H1 (cell line): Measurements from ENCODE around the gene SOX8.

Experiments used
- BCL11A ChIP-seq, 2 experiments: IDR thresholded peaks; one replicate each; pipeline ENCODE4 v1.6.1; 2011; ENCODE audit warnings: low read depth in 2 of 2, low read length in 2 of 2, mild to moderate bottlenecking in 2 of 2
- CBX8 ChIP-seq: fragments of 300-800, 300-1000 bp; sonication (generic); IDR thresholded peaks from 2 replicates; pipeline ENCODE4 v1.7.1; 2016; ENCODE audit warnings: low read depth, low read length, borderline replicate concordance
- CEBPB ChIP-seq: IDR thresholded peaks from 2 replicates; pipeline ENCODE4 v1.6.1; 2012; ENCODE audit warnings: low read depth, low read length
- CREB1 ChIP-seq: IDR thresholded peaks from 2 replicates; pipeline ENCODE4 v1.6.1; 2012; ENCODE audit warnings: inconsistent platforms
- EGR1 ChIP-seq: IDR thresholded peaks from 2 replicates; pipeline ENCODE4 v1.6.1; 2011; ENCODE audit warnings: low read depth, low read length, borderline replicate concordance
- EZH2 ChIP-seq: fragments of 200-600 bp; sonication (generic); IDR thresholded peaks from 2 replicates; pipeline ENCODE4 v1.7.1; 2012; ENCODE audit warnings: low read depth, mild to moderate bottlenecking, moderate library complexity, low read length, inconsistent platforms; ENCODE audit not compliant: severe bottlenecking
- GABPA ChIP-seq: IDR thresholded peaks from 2 replicates; pipeline ENCODE4 v1.6.1; 2011; ENCODE audit warnings: mild to moderate bottlenecking, low read length, moderate library complexity, borderline replicate concordance; ENCODE audit not compliant: insufficient read depth
- JUN ChIP-seq: IDR thresholded peaks from 2 replicates; pipeline ENCODE4 v1.6.1; 2011; ENCODE audit warnings: low read depth, mild to moderate bottlenecking, improper control_type of control experiment, low read length
- MAFK ChIP-seq: IDR thresholded peaks from 2 replicates; pipeline ENCODE4 v1.6.1; 2012; ENCODE audit warnings: low read depth, mild to moderate bottlenecking, improper control_type of control experiment, low read length
- POLR2A ChIP-seq, 2 experiments: IDR thresholded peaks; 1 replicate in 1 of 2; 2 replicates in 1 of 2; pipeline ENCODE4 v1.6.1; 2011; ENCODE audit warnings: low read depth in 2 of 2, low read length in 2 of 2, mild to moderate bottlenecking in 2 of 2; ENCODE audit errors: control extremely low read depth in 1 of 2
- POLR2AphosphoS5 ChIP-seq: IDR thresholded peaks from 2 replicates; pipeline ENCODE4 v1.6.1; 2011; ENCODE audit warnings: low read depth, low read length
- SUZ12 ChIP-seq: fragments of 200-600 bp; sonication (generic); IDR thresholded peaks from 2 replicates; pipeline ENCODE4 v1.6.1; 2012; ENCODE audit warnings: mild to moderate bottlenecking, inconsistent platforms, low read length, moderate library complexity, mixed read lengths
- YY1 ChIP-seq: IDR thresholded peaks from 2 replicates; pipeline ENCODE4 v1.6.1; 2011; ENCODE audit warnings: low read depth, mild to moderate bottlenecking, low read length
- TF ChIP-seq, protein P1 (sequence below), 3 experiments: IDR thresholded peaks; 1 replicate in 2 of 3; 2 replicates in 1 of 3; pipeline versions ENCODE4 v1.5.1 to v1.6.1; 2011; ENCODE audit warnings: low read length in 3 of 3, mild to moderate bottlenecking in 3 of 3, inconsistent platforms in 2 of 3, low read depth in 1 of 3, moderate library complexity in 1 of 3; ENCODE audit not compliant: insufficient read depth in 1 of 3; ENCODE audit errors: control extremely low read depth in 1 of 3

DNA sequence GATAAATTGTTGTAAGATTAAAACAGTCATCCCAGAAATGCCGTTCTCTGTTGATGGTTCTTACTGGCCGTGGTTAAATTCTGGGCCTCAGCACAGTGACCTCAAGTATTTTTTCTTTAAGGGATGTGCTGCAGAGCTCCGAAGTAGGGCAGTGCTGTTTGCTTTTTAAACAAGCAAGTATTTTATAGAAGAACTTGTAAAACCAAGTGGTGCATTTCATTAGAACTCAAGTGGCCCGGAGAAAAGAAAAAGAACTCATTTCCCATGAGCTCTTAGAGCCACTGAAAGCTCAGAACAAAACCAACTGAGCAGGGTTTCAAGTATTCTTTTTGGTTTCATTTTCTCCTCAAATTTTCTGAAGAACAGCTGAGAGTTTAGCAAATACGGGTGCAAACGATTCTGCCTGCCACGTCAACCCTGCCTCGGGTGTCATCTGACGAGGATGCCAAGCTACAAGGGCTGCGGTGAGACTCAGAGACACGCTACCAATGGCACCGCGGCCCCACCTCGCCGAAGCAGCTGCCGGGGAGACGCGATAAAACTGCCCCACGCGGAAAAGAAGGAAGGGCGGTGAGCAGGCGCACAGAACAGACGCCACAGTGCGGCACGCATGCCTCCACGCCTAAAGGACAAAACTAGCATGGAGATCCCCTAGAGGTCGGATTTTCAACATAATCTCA is 17.1 kb upstream of the SOX8 start:
- no peak for TF ChIP-seq POLR2A (IDR thresholded peaks at IDR 0.05; ENCODE audit: control extremely low read depth in 1 of 2, low read depth in 2 of 2, low read length in 2 of 2)
- no peak for TF ChIP-seq CREB1
- TF ChIP-seq, protein P1, sequence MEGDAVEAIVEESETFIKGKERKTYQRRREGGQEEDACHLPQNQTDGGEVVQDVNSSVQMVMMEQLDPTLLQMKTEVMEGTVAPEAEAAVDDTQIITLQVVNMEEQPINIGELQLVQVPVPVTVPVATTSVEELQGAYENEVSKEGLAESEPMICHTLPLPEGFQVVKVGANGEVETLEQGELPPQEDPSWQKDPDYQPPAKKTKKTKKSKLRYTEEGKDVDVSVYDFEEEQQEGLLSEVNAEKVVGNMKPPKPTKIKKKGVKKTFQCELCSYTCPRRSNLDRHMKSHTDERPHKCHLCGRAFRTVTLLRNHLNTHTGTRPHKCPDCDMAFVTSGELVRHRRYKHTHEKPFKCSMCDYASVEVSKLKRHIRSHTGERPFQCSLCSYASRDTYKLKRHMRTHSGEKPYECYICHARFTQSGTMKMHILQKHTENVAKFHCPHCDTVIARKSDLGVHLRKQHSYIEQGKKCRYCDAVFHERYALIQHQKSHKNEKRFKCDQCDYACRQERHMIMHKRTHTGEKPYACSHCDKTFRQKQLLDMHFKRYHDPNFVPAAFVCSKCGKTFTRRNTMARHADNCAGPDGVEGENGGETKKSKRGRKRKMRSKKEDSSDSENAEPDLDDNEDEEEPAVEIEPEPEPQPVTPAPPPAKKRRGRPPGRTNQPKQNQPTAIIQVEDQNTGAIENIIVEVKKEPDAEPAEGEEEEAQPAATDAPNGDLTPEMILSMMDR (IDR thresholded peaks at IDR 0.05; ENCODE audit: control extremely low read depth in 1 of 3, insufficient read depth in 1 of 3, low read depth in 1 of 3, low read length in 3 of 3): no peak
- TF ChIP-seq CEBPB: no peak
- no peak for TF ChIP-seq JUN
- no peak for TF ChIP-seq POLR2AphosphoS5
- TF ChIP-seq BCL11A (IDR thresholded peaks at IDR 0.05; ENCODE audit: low read depth in 2 of 2, low read length in 2 of 2): no peak
- TF ChIP-seq YY1: no peak
- TF ChIP-seq EGR1: no peak
- TF ChIP-seq EZH2: no peak
- no peak for TF ChIP-seq SUZ12
- no peak for TF ChIP-seq CBX8
- TF ChIP-seq GABPA: no peak
- no peak for TF ChIP-seq MAFK
